GM19463 (cell line): ENCODE measurements around the gene PACS1.

ENCODE experiments used
- ATAC-seq: cut with Tn5 transposase; IDR thresholded peaks from one replicate; pipeline ENCODE4 v1.9.1; 2021; ENCODE audit warnings: mild to moderate bottlenecking, moderate library complexity; ENCODE audit not compliant: unreplicated experiment

Gene PACS1

GRCh38 chr11:66131937-66132632, 62.0 kb downstream of the PACS1 start:
- no peak for ATAC-seq

GRCh38 chr11:66133216-66133775, 63.2 kb downstream of the PACS1 start:
- ATAC-seq: no peak

GRCh38 chr11:66136752-66137123, 66.7 kb downstream of the PACS1 start:
- ATAC-seq: no peak

GRCh38 chr11:66139817-66140404, 69.8 kb downstream of the PACS1 start:
- ATAC-seq: no peak

GRCh38 chr11:66142370-66143263, 72.5 kb downstream of the PACS1 start:
- ATAC-seq: no peak

- ATAC-seq: no peak
Observed at GRCh38 chr11:66143264-66143566, 73.1 kb downstream of the PACS1 start.

GRCh38 chr11:66143996-66144678, 74.1 kb downstream of the PACS1 start:
- ATAC-seq: no peak

- ATAC-seq: no peak
Observed at GRCh38 chr11:66146074-66146473, 76.0 kb downstream of the PACS1 start.

- no peak for ATAC-seq
Observed at GRCh38 chr11:66146940-66147339, 76.9 kb downstream of the PACS1 start.

GRCh38 chr11:66150140-66150539, 80.1 kb downstream of the PACS1 start:
- no peak for ATAC-seq

GRCh38 chr11:66150725-66151124, 80.7 kb downstream of the PACS1 start:
- ATAC-seq: no peak

GRCh38 chr11:66151273-66151672, 81.2 kb downstream of the PACS1 start:
- ATAC-seq: no peak

- ATAC-seq: no peak
Observed at GRCh38 chr11:66154109-66154508, 84.0 kb downstream of the PACS1 start.

- no peak for ATAC-seq
Observed at GRCh38 chr11:66155387-66156073, 85.5 kb downstream of the PACS1 start.

- no peak for ATAC-seq
Observed at GRCh38 chr11:66157182-66157864, 87.3 kb downstream of the PACS1 start.

GRCh38 chr11:66158156-66158555, 88.1 kb downstream of the PACS1 start:
- no peak for ATAC-seq

- ATAC-seq: no peak
Observed at GRCh38 chr11:66159324-66159984, 89.4 kb downstream of the PACS1 start.

GRCh38 chr11:66160709-66161108, 90.6 kb downstream of the PACS1 start:
- ATAC-seq: no peak

GRCh38 chr11:66168289-66168688, 98.2 kb downstream of the PACS1 start:
- no peak for ATAC-seq
